H1 (cell line): ENCODE results near the gene PRRX2. TPM values are rescaled to one million over a fixed set of nuclear protein-coding genes. Genes with fewer than 3 reads are reported as not detected.

Experiments used
- ASH2L ChIP-seq: fragments of 200-600, 300-600 bp; sonication (generic); IDR thresholded peaks from one replicate; pipeline ENCODE4 v1.7.1; 2017; ENCODE audit warnings: low read length
- polyA plus RNA-seq, 7 experiments: library from polyadenylated mRNA; depleted of rRNA in 3 of 7; stranded (reverse) in 5 of 7; unstranded in 2 of 7; fragments of >200 nt in 5 of 7; fragments of 200-250 nt in 2 of 7; gene quantifications; 1 replicate in 5 of 7; 2 replicates in 1 of 7; 4 replicates in 1 of 7; pipeline versions ENCODE4 v1.2.1 to v1.2.3, GENCODE V29; 2011 to 2013; ENCODE audit warnings: missing spikeins in 2 of 7, mixed read lengths in 2 of 7
- total RNA-seq: library from RNA; stranded (reverse); fragmentation: NEBNext Ultra II Directional; extraction: Animal tissue kit (Norgen Biotek cat#: 25700); gene quantifications from 2 replicates; pipeline ENCODE4 v1.2.1, GENCODE V29; 2021

PRRX2 gene
- total and polyA plus RNA-seq, 2 of the 8 experiments (the other 6 are each of a cell fraction or from before 2014, with no cell fraction given), result 5.8 to 9.2 TPM

GRCh38 chr9:129724456-129725190 is 59.2 kb downstream of the PRRX2 start (continued):
- no peak for TF ChIP-seq ASH2L
